ENCODE measurements around the gene CCNB2.
"Not testable (repeated sequence)": the region's sequence is repeated elsewhere in the genome, so short reads cannot be mapped to it uniquely, and the experiment has no call there.

CCNB2 gene

DNA sequence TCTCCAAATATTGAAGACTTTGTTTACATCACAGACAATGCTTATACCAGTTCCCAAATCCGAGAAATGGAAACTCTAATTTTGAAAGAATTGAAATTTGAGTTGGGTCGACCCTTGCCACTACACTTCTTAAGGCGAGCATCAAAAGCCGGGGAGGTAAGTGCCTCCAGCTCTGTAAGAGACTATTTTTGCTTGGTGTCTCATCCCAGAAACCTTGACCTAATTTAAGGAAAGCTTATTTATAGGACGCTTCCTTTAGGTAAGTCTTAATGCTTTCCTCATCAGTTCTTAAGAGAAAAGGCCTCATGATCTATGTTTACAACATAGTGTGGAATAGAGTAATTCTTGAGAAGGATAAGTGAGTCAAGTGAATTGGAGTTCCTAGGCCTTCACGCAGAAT, 11.8 kb downstream of the CCNB2 start:
- H3K4me1 Mint-ChIP-seq: peaks cover 0 to 11% of the 10 kb centered on the region in 2 donors
- peaks cover 4 to 10% of the 10 kb centered on the region in 2 donors for H3K36me3 Mint-ChIP-seq
- ATAC-seq (replicated peaks) (no peak), DNase-seq (no peak)
- H3K27me3 Mint-ChIP-seq: no peaks in the 10 kb centered on the region
- H3K4me3 Mint-ChIP-seq: no peak overlapping the region
- no peak overlapping the region for H3K27ac Mint-ChIP-seq
- no peaks in the 10 kb centered on the region for H3K9me3 Mint-ChIP-seq

DNA sequence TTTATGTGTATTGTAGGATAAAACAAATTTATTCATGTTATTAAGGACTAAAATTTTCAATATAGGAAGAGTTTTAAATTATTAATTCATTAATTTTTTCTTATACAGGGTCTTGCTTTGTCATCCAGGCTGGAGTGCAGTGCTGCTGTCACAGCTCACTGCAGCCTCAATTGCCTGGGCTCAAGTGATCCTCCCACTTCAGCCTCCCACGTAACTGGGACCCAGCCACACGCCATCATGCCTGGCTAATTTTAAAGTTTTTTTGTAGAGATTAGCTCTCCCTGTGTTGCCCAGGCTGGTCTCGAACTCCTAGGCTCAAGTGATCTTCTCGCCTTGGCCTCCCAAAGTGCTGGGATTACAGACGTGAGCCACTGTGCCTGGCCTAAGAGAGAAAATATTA, 14.7 kb downstream of the CCNB2 start:
- Mint-ChIP-seq H3K27ac (no peak overlapping the region), H3K4me1 (peaks cover 0 to 11% of the 10 kb centered on the region in 2 donors), H3K36me3 (peaks cover 7 to 9% of the 10 kb centered on the region in 2 donors), H3K4me3 (no peak overlapping the region), H3K9me3 (no peaks in the 10 kb centered on the region), H3K27me3 (no peaks in the 10 kb centered on the region)
- DNase-seq (no peak), ATAC-seq (replicated peaks) (no peak)

DNA sequence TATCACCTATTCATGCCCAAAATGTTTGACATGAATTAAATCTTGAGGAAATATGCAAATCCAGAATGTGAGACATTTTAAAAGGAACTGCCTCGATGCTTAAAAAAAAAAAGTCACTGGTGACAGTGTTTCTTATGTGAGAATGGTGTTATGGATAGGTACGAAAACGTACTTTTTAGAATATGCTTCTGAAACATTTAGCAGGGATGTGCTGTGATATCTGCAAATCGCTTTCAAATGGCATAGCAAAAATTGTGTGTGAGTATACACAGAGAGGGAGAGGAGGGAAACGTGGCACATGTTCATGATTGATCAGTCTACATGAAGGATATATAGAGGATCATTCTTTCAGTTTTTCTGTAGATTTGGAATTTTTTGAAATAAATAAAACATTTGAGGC, 16.0 kb downstream of the CCNB2 start:
- H3K36me3 Mint-ChIP-seq: peaks cover 12 to 14% of the 10 kb centered on the region in 2 donors
- H3K27ac Mint-ChIP-seq: peak overlapping the region; percentile 17
- H3K4me3 Mint-ChIP-seq: no peak overlapping the region
- peaks cover 0 to 11% of the 10 kb centered on the region in 2 donors for H3K4me1 Mint-ChIP-seq
- ATAC-seq (replicated peaks) (no peak), DNase-seq (no peak)
- no peaks in the 10 kb centered on the region for H3K27me3 Mint-ChIP-seq
- peaks cover 0 to 2% of the 10 kb centered on the region in 2 donors for H3K9me3 Mint-ChIP-seq

DNA sequence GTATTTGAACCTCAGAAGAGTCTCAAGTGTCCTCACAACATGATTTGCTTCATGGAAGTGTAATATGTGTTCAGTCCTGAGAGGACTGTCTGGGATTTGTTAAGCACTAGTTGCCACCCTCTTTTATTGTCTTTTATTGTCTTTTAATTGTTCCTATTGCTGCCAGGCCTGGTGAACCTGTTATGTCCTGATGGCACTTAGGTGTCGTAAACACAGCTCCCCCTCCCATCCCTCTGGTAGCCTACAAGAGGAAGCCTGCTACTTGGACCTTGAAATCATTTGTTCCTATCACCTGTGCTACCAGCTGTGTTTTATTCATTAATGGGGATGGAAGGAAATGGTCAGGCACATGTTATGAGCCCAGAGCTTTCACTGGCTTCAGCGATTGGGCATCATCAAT, 19.3 kb downstream of the CCNB2 start:
- DNase-seq: no peak
- peaks cover 12 to 16% of the 10 kb centered on the region in 2 donors for H3K9me3 Mint-ChIP-seq
- peak overlapping the region; percentile 68 for H3K27ac Mint-ChIP-seq
- no peaks in the 10 kb centered on the region for H3K27me3 Mint-ChIP-seq
- H3K4me3 Mint-ChIP-seq: no peak overlapping the region
- H3K36me3 Mint-ChIP-seq: peaks cover 23 to 36% of the 10 kb centered on the region in 2 donors
- ATAC-seq (replicated peaks): peak in 1 of 2 donors; percentile 10
- H3K4me1 Mint-ChIP-seq: peaks cover 16 to 27% of the 10 kb centered on the region in 2 donors

DNA sequence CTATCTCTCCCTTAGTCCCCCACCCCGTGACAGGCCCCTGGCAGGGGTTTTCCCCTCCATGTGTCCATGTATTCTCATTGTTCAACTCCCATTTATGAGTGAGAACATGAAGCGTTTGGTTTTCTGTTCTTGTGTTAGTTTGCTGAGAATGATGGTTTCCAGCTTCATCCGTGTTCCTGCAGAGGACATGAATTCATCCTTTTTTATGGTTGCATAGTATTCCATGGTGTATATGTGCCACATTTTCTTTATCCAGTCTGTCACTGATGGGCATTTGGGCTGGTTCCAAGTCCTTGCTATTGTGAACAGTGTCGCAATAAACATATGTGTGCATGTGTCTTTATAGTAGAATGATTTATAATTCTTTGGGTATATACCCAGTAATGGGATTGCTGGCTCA, 20.7 kb downstream of the CCNB2 start:
- not testable (repeated sequence) for H3K27ac Mint-ChIP-seq; ATAC-seq (replicated peaks); H3K27me3 Mint-ChIP-seq; H3K4me3 Mint-ChIP-seq; DNase-seq
- H3K4me1 Mint-ChIP-seq: peaks cover 16 to 26% of the 10 kb centered on the region in 2 donors
- peaks cover 21 to 26% of the 10 kb centered on the region in 2 donors for H3K9me3 Mint-ChIP-seq
- H3K36me3 Mint-ChIP-seq: peaks cover 36 to 50% of the 10 kb centered on the region in 2 donors

DNA sequence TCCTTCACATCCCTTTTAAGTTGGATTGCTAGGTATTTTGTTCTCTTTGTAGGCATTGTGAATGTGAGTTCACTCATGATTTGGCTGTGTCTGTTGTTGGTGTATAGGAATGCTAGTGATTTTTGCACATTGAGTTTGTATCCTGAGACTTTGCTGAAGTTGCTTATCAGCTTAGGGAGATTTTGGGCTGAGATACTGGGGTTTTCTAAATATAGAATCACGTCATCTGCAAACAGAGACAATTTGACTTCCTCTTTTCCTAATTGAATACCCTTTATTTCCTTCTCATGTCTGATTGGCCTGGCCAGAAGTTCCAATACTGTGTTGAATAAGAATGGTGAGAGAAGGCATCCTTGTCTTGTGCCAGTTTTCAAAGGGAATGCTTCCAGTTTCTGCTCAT, 22.3 kb downstream of the CCNB2 start:
- H3K4me3 Mint-ChIP-seq; H3K27me3 Mint-ChIP-seq; ATAC-seq (replicated peaks); DNase-seq: not testable (repeated sequence)
- Mint-ChIP-seq H3K36me3 (peaks cover 48 to 63% of the 10 kb centered on the region in 2 donors), H3K27ac (peak overlapping the region; percentile 1), H3K9me3 (peaks cover 21 to 27% of the 10 kb centered on the region in 2 donors), H3K4me1 (peaks cover 16 to 26% of the 10 kb centered on the region in 2 donors)

DNA sequence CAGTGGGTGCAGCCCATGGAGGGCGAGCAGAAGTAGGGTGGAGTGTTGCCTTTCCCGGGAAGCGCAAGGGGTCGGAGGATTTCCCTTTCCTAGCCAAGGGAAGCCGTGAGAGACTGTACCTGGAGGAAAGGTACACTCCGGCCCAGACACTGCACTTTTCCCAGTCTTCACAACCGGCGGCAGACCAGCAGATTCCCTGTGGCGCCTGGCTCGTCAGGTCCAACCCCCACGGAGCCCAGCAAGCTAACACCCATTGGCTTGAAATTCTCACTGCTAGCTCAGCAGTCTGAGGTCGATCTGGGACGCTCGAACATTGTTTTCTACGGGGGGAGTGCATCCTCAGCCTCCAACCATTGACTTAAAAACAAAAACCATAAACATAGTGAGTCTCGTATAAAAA, 26.5 kb downstream of the CCNB2 start:
- Mint-ChIP-seq H3K4me3 (no peak overlapping the region), H3K27ac (peak overlapping the region; percentile 5), H3K36me3 (peaks cover 64 to 90% of the 10 kb centered on the region in 2 donors), H3K27me3 (no peaks in the 10 kb centered on the region), H3K4me1 (peaks cover 16 to 26% of the 10 kb centered on the region in 2 donors), H3K9me3 (peaks cover 21 to 25% of the 10 kb centered on the region in 2 donors)
- DNase-seq (no peak), ATAC-seq (replicated peaks) (no peak)

DNA sequence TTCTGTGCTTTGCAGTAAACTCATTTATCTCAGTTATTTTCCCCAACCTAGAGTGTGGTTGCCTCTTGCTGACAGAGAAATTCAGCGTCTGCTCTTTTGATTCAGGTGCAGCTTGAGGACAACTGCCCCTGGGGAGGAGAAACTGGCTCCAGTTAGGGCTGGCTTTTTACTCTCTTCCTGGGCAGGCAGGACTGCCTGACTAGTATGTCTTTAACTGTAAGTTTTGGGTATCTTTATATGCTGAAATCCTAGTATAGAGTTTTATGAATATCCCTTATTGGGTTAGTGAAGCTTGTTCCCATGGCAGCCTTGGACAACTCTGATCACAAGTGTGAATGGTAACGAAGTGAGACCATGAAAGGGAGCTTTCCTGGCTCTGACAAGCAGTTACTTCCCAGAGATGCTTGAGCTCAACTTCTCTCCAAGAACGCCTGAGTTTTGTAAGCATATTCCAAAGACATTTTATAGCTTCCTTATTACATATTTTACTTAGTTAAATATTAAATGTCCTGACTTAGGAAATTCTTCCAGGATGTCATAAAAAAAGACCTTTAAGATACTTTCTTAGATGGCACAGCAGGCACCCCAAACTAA, 27.1 kb downstream of the CCNB2 start:
- H3K36me3 Mint-ChIP-seq: peaks cover 68 to 93% of the 10 kb centered on the region in 2 donors
- ATAC-seq (replicated peaks) (no peak), DNase-seq (no peak)
- no peaks in the 10 kb centered on the region for H3K27me3 Mint-ChIP-seq
- peaks cover 15 to 26% of the 10 kb centered on the region in 2 donors for H3K4me1 Mint-ChIP-seq
- H3K27ac Mint-ChIP-seq: no peak overlapping the region
- peaks cover 21 to 25% of the 10 kb centered on the region in 2 donors for H3K9me3 Mint-ChIP-seq
- H3K4me3 Mint-ChIP-seq: no peak overlapping the region

DNA sequence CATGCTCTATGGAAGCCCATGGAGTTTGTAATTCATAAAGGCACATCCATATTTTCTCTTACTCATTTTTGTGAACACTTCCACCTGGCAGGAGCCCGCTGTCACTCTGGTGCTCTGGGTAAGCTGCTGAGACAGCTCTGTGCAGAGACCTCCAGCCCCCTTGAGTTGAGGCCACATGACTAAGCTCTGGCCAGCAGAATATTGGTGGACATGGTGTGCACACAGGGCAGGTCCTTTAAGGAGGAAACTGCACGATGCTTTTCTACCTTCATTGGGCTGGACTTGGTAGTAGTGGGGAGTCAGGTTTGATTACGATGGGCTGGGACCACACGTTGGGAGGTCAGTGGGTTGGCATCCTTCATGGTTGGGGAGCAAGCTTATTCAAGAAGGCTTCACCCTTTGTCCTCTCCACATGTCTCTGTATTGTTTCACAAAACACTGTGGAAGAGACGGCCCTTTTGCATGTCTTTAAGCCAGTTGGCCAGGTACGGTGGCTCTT, 29.0 kb downstream of the CCNB2 start:
- H3K27ac Mint-ChIP-seq: no peak overlapping the region
- ATAC-seq (replicated peaks) (no peak), DNase-seq (no peak)
- no peaks in the 10 kb centered on the region for H3K27me3 Mint-ChIP-seq
- H3K9me3 Mint-ChIP-seq: peaks cover 12 to 14% of the 10 kb centered on the region in 2 donors
- H3K4me1 Mint-ChIP-seq: peaks cover 17 to 26% of the 10 kb centered on the region in 2 donors
- peaks cover 75 to 96% of the 10 kb centered on the region in 2 donors for H3K36me3 Mint-ChIP-seq
- H3K4me3 Mint-ChIP-seq: no peak overlapping the region

DNA sequence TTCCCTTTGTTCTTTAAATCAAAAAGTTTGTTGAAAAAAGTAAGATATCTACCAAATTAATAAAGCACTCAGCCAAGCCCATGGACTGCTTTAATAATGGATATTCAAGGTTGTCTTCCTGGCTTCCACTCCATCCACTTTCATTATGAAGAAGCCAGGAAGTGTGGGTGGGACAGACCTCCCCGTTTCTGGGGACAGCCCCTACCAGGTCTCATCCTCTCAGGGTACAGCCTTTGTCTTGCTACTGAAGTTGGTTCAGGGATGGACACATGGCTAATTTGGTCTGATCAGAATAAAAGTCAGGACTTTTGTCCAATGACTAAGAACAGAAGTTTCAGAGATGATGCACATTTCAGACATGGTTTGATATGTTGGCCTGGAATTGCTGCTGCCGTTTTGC, 32.6 kb downstream of the CCNB2 start:
- H3K36me3 Mint-ChIP-seq: peaks cover 62 to 84% of the 10 kb centered on the region in 2 donors
- H3K27ac Mint-ChIP-seq: peak overlapping the region; percentile 73
- peaks cover 34 to 46% of the 10 kb centered on the region in 2 donors for H3K4me1 Mint-ChIP-seq
- DNase-seq (no peak), ATAC-seq (replicated peaks) (peak; percentile 59 to 62)
- H3K27me3 Mint-ChIP-seq: no peaks in the 10 kb centered on the region
- H3K4me3 Mint-ChIP-seq: peak overlapping the region in 1 of 2 donors; percentile 22
- no peaks in the 10 kb centered on the region for H3K9me3 Mint-ChIP-seq

DNA sequence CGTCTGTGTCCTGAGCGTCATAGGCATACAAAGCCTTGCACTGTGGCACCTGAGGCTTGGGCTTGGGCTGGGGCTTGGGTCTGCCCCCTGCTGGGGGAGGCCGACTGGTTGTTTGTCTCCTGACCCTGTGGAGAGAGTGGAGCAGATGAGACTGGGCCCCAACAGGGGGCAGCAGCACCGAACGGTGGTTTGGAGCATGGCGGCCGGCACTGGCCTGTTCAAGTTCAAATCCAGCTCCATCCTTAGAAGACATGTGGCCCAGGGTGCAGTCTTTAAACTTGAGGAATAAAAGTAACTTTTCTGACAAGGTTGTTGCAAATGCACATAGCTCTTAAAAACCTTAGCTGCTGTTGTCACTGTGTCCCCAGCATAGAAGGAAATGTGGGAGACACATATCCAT, 33.3 kb downstream of the CCNB2 start:
- DNase-seq (peak; percentile 23), ATAC-seq (replicated peaks) (peak; percentile 76 to 85)
- Mint-ChIP-seq H3K4me3 (peak overlapping the region in 1 of 2 donors; percentile 49), H3K9me3 (no peaks in the 10 kb centered on the region), H3K27ac (no peak overlapping the region), H3K27me3 (no peaks in the 10 kb centered on the region), H3K4me1 (peaks cover 35 to 48% of the 10 kb centered on the region in 2 donors), H3K36me3 (peaks cover 61 to 84% of the 10 kb centered on the region in 2 donors)

DNA sequence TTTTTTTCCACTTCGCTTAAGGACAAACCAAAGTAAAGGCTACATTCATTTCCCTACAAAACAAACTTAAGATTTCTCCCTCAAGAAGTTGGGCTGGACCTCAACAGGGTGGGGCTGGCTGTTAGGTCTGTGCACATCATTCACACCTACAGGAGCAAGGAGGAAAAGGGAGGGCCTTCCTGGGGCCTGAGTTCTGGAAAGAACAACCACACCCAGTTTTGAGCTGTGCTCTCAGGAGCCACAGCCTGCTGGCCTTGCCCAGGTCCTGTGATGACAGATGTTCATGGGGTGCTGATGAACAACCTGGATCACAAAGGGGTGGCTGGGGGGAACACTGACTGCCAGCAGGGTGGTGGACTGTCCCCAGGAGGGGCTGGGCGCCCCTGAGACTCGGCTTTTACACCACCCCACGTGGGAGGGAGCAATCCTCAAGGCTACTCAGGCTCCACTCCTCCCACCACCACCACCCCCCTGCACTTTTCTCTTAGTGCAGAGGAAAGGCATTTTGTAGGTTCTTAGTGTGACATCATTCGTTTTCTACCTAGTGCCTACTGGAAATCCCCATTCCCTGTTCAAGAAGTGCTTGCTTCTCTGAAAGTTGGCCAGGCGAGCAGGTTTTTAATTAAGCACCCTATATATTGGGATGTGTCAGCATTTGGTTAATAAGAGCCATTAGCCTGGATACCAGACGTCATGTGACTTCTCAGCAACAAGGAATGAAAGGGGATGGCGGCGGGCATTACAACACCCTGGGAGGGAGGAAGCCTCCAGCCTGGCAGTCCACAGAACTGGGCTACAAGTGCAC, 35.7 kb downstream of the CCNB2 start:
- Mint-ChIP-seq H3K27me3 (no peaks in the 10 kb centered on the region), H3K27ac (peak overlapping the region; percentile 51), H3K4me1 (peaks cover 37 to 48% of the 10 kb centered on the region in 2 donors), H3K9me3 (no peaks in the 10 kb centered on the region), H3K4me3 (no peak overlapping the region), H3K36me3 (peaks cover 55 to 74% of the 10 kb centered on the region in 2 donors)
- peak in 1 of 2 donors; percentile 51 for ATAC-seq (replicated peaks)
- no peak for DNase-seq

DNA sequence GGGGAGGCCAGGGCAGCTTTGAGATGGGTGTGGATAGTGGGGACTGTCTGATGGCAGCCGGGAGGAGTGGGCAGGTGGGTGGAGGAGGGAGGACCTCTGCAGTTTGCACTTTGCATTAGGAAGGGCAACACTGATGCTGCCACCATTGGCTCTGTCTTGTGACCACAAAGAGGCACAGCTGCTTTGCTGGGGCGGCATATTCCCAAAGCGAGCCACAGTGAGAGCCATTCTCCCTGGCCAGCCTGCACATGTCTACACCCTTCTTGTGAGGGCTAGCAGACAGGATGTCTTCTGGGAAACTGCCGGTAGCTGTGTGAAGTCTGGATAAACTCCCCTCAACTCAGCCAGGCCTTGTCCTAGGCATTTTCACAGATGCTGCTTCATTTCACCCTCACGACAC, 38.3 kb downstream of the CCNB2 start:
- Mint-ChIP-seq H3K4me1 (peaks cover 27 to 35% of the 10 kb centered on the region in 2 donors), H3K27ac (no peak overlapping the region), H3K36me3 (peaks cover 45 to 54% of the 10 kb centered on the region in 2 donors), H3K9me3 (no peaks in the 10 kb centered on the region), H3K4me3 (no peak overlapping the region), H3K27me3 (no peaks in the 10 kb centered on the region)
- ATAC-seq (replicated peaks) (no peak), DNase-seq (no peak)

DNA sequence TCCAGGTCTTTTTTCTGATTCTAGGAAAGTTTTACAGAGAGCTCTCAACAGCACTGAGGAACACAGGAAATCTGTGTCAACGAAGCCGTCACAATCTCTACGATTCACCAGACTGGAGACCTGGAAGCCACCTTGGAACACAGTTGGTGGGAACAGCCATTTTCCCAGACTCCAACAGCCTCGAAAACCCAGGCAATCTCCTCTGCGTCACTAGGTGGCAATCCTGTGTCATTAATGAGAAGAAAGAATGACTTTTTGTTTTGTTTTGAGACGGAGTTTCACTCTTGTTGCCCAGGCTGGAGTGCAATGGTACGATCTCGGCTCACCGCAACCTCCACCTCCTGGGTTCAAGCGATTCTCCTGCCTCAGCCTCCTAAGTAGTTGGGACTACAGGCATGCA, 39.6 kb downstream of the CCNB2 start:
- Mint-ChIP-seq H3K4me1 (peaks cover 14 to 22% of the 10 kb centered on the region in 2 donors), H3K36me3 (peaks cover 40 to 52% of the 10 kb centered on the region in 2 donors), H3K27ac (peak overlapping the region; percentile 47)
- not testable (repeated sequence) for H3K4me3 Mint-ChIP-seq; ATAC-seq (replicated peaks); H3K27me3 Mint-ChIP-seq; H3K9me3 Mint-ChIP-seq; DNase-seq
